Measurements from ENCODE around the gene CXCL5. TPM values are rescaled to one million over a fixed set of nuclear protein-coding genes. Genes with fewer than 3 reads are reported as not detected.

CXCL5 gene
- total RNA-seq, 1 donor from 2014 or later = 0.61 TPM

DNA sequence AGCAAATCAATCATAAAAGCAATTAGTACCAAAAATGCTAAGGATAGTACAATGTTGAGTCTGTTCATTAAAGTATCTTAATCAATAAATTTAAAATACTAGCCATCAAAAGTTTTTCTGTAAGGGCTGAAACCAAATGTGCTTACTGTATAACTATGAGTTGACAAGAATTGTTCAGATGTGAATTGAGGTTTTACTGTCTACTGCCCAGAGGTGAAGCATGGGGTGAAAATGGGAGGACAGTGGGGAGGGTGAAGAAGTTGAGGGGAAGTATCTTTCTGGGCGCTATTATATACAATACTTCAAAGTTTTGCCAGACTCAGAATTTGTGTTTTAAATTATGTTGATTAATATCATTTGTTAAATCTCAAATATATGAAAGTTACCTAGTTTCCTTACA, 6.4 kb downstream of the CXCL5 start:
- FAIRE-seq (no peak), DNase-seq (ENCODE audit: low read depth) (no peak)
- no peaks in the 10 kb centered on the region for H3K4me1 ChIP-seq (ENCODE audit: insufficient read depth, low read length)
- no peak overlapping the region for H3K4me2 ChIP-seq (ENCODE audit: low read length)
- no peaks in the 10 kb centered on the region for H3K9me3 ChIP-seq (ENCODE audit: insufficient read depth, low read depth, low read length)
- no peak overlapping the region for H2AFZ ChIP-seq (ENCODE audit: low read depth, low read length)
- no peaks in the 10 kb centered on the region for H3K36me3 ChIP-seq (ENCODE audit: insufficient read depth, low read length)
- H3K79me2 ChIP-seq (ENCODE audit: insufficient read depth, low read length) = no peaks in the 10 kb centered on the region
- no peaks in the 10 kb centered on the region for H3K36me3 Mint-ChIP-seq (ENCODE audit: low read depth, unreplicated experiment)
- no peak overlapping the region for H3K4me3 Mint-ChIP-seq (ENCODE audit: unreplicated experiment)
- H3K4me1 Mint-ChIP-seq (ENCODE audit: low read depth, unreplicated experiment) = no peaks in the 10 kb centered on the region
- no peak overlapping the region for H3K27ac Mint-ChIP-seq (ENCODE audit: unreplicated experiment)
- no peaks in the 10 kb centered on the region for H3K9me3 Mint-ChIP-seq (ENCODE audit: unreplicated experiment)
- no peak overlapping the region for H3K9ac ChIP-seq (ENCODE audit: low read length)
- peaks cover 3% of the 10 kb centered on the region for H3K27me3 Mint-ChIP-seq (ENCODE audit: low read depth, unreplicated experiment)
- no peaks in the 10 kb centered on the region for H4K20me1 ChIP-seq (ENCODE audit: insufficient read depth, low read length)
- H3K27me3 ChIP-seq (ENCODE audit: insufficient read depth, low read length) = no peaks in the 10 kb centered on the region
- TF ChIP-seq EZH2 (IDR thresholded peaks at IDR 0.05; ENCODE audit: insufficient read depth, low read length) = no peak
- TF ChIP-seq, protein P1, sequence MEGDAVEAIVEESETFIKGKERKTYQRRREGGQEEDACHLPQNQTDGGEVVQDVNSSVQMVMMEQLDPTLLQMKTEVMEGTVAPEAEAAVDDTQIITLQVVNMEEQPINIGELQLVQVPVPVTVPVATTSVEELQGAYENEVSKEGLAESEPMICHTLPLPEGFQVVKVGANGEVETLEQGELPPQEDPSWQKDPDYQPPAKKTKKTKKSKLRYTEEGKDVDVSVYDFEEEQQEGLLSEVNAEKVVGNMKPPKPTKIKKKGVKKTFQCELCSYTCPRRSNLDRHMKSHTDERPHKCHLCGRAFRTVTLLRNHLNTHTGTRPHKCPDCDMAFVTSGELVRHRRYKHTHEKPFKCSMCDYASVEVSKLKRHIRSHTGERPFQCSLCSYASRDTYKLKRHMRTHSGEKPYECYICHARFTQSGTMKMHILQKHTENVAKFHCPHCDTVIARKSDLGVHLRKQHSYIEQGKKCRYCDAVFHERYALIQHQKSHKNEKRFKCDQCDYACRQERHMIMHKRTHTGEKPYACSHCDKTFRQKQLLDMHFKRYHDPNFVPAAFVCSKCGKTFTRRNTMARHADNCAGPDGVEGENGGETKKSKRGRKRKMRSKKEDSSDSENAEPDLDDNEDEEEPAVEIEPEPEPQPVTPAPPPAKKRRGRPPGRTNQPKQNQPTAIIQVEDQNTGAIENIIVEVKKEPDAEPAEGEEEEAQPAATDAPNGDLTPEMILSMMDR (IDR thresholded peaks at IDR 0.05; ENCODE audit: insufficient read depth, low read depth, low read length) = no peak
- no peak overlapping the region for H3K27ac ChIP-seq (ENCODE audit: low read depth, low read length)
- H3K4me3 ChIP-seq (ENCODE audit: insufficient read depth, low read depth, low read length) = no peak overlapping the region

DNA sequence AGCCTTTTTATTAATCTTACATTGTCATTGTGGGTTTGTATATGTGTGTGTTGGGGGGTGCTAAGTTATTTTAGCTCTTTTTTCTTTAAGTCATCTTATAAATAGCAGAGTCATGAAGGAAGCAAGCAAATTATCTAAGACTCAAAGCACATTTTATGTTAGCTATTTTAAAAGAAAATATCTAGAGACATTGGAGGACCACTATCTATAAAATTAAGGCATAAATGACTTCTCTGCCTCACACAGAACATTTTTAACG, 6.8 kb downstream of the CXCL5 start:
- Histone ChIP-seq H3K79me2 (ENCODE audit: insufficient read depth, low read length) (no peaks in the 10 kb centered on the region), H3K27me3 (ENCODE audit: insufficient read depth, low read length) (no peaks in the 10 kb centered on the region), H3K36me3 (ENCODE audit: insufficient read depth, low read length) (no peaks in the 10 kb centered on the region), H3K9ac (ENCODE audit: low read length) (no peak overlapping the region), H3K4me1 (ENCODE audit: insufficient read depth, low read length) (no peaks in the 10 kb centered on the region), H4K20me1 (ENCODE audit: insufficient read depth, low read length) (no peaks in the 10 kb centered on the region), H3K9me3 (ENCODE audit: insufficient read depth, low read depth, low read length) (no peaks in the 10 kb centered on the region), H3K4me2 (ENCODE audit: low read length) (no peak overlapping the region), H3K4me3 (ENCODE audit: insufficient read depth, low read depth, low read length) (no peak overlapping the region), H2AFZ (ENCODE audit: low read depth, low read length) (no peak overlapping the region), H3K27ac (ENCODE audit: low read depth, low read length) (no peak overlapping the region)
- Mint-ChIP-seq H3K36me3 (ENCODE audit: low read depth, unreplicated experiment) (no peaks in the 10 kb centered on the region), H3K9me3 (ENCODE audit: unreplicated experiment) (no peaks in the 10 kb centered on the region), H3K27me3 (ENCODE audit: low read depth, unreplicated experiment) (peaks cover 3% of the 10 kb centered on the region), H3K4me1 (ENCODE audit: low read depth, unreplicated experiment) (no peaks in the 10 kb centered on the region), H3K4me3 (ENCODE audit: unreplicated experiment) (no peak overlapping the region), H3K27ac (ENCODE audit: unreplicated experiment) (no peak overlapping the region)
- DNase-seq (ENCODE audit: low read depth) = no peak
- no peak for FAIRE-seq
- no peak for TF ChIP-seq EZH2 (IDR thresholded peaks at IDR 0.05; ENCODE audit: insufficient read depth, low read length)
- TF ChIP-seq, protein P1 (IDR thresholded peaks at IDR 0.05; ENCODE audit: insufficient read depth, low read depth, low read length) = no peak

DNA sequence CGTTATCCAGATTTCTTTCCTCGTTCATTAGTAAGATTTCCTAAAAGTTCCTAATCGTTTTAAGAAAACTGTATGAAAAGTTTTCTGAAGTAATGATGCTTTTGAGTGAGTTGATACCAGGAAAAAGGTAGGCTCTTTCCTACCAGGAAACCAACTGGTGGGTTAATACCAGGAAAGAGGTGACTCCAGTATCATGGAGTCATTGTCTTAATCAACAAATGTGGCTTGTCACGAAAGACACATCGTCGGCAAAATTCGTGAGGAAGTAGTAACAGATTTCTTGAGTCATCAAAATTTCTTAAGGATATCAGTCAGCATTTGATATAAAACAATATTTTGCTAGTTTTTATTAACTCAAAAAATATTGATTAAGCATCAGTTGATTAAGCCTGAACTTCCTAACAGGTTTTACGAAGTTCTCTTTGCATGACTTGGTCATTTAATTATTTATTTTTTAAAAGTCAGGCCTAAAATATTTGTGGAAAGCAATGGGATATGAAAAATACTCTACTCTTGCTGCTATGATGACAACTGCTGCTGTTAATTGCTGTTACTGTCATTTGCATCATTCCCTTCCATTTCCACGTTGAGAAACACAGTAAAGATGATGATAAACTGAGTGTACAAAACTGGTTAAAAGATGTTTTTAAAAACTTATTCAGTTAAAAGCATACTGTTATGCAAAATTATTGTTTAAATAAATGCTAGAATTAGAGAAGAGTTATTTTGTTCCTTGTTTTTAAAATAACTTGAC, 7.3 kb downstream of the CXCL5 start:
- H4K20me1 ChIP-seq (ENCODE audit: insufficient read depth, low read length) = no peaks in the 10 kb centered on the region

More for the DNA sequence above, 7.3 kb downstream of the CXCL5 start:
- Mint-ChIP-seq H3K4me1 (ENCODE audit: low read depth, unreplicated experiment) (no peaks in the 10 kb centered on the region), H3K27ac (ENCODE audit: unreplicated experiment) (no peak overlapping the region), H3K4me3 (ENCODE audit: unreplicated experiment) (no peak overlapping the region), H3K36me3 (ENCODE audit: low read depth, unreplicated experiment) (no peaks in the 10 kb centered on the region), H3K27me3 (ENCODE audit: low read depth, unreplicated experiment) (peaks cover 3% of the 10 kb centered on the region), H3K9me3 (ENCODE audit: unreplicated experiment) (no peaks in the 10 kb centered on the region)
- Histone ChIP-seq H3K4me2 (ENCODE audit: low read length) (no peak overlapping the region), H3K36me3 (ENCODE audit: insufficient read depth, low read length) (no peaks in the 10 kb centered on the region), H2AFZ (ENCODE audit: low read depth, low read length) (no peak overlapping the region), H3K27ac (ENCODE audit: low read depth, low read length) (no peak overlapping the region), H3K4me3 (ENCODE audit: insufficient read depth, low read depth, low read length) (no peak overlapping the region), H3K4me1 (ENCODE audit: insufficient read depth, low read length) (no peaks in the 10 kb centered on the region), H3K79me2 (ENCODE audit: insufficient read depth, low read length) (no peaks in the 10 kb centered on the region), H3K9me3 (ENCODE audit: insufficient read depth, low read depth, low read length) (no peaks in the 10 kb centered on the region), H3K27me3 (ENCODE audit: insufficient read depth, low read length) (no peaks in the 10 kb centered on the region), H3K9ac (ENCODE audit: low read length) (no peak overlapping the region)
- no peak for DNase-seq (ENCODE audit: low read depth)
- TF ChIP-seq, protein P1 (IDR thresholded peaks at IDR 0.05; ENCODE audit: insufficient read depth, low read depth, low read length) = no peak
- no peak for TF ChIP-seq EZH2 (IDR thresholded peaks at IDR 0.05; ENCODE audit: insufficient read depth, low read length)
- no peak for FAIRE-seq
